ENCODE measurements around the gene NPDC1.

NPDC1 gene

GRCh38 chr9:137057545-137057944 lies 11.6 kb upstream of the NPDC1 start:
- no peak for DNase-seq (ENCODE audit: low read depth in 2 of 2, low spot score in 1 of 2)

- DNase-seq (ENCODE audit: low read depth in 2 of 2, low spot score in 1 of 2): no peak
Observed at GRCh38 chr9:137056739-137057415, 10.9 kb upstream of the NPDC1 start.

DNA sequence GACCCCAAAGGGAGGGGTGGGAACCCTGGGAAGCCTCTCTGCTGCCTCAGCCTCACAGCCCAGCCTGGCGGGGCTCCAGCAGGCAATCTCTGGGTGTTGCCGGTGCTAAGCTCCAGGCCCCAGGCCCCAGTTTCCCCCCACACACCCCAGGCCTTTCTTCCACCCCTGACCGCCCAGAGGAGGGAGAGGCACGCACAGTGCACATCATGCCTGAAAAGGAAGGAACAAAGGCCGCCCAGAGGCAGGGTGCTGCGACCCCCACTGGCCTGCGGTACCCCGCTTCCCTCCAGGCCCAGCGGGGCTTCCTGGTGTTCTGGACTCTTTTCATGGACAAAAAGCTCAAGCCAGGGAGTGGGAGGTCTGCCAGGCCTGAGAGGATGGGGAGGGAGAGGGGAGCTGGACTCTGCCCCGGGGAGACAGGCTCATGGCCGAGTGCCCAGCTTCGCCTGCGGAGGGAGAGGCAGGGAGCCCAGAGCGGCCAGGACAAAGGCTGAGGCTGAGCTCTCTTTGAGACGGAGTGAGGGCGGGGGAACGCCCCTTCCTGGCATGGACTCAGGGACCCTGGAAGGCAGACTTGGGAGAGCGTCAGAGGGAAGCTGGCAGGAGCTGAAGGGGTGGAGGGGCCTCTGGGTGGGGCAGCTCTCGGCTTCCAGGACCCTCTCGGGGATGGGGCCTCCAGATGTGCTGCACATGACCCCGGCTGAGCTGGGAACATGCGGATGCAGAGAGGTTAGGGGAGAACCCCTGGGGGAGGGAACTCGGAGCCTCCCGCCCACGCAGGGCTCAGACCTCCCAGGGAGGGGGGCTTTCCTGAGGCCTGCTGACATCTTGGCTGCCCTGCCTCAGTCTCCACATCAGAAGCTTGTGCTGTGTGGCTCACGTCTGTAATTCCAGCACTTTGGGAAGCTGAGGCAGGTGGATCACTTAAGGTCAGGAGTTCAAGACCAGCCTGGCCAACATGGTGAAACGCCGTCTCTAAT lies 9.7 kb upstream of the NPDC1 start:
- no peak for DNase-seq (ENCODE audit: low read depth in 2 of 2, low spot score in 1 of 2)

GRCh38 chr9:137054932-137055384 lies 9.0 kb upstream of the NPDC1 start:
- DNase-seq (ENCODE audit: low read depth in 2 of 2, low spot score in 1 of 2): no peak

- peak in 1 of 2 donors; percentile 41 for DNase-seq (ENCODE audit: low read depth in 2 of 2, low spot score in 1 of 2)
Observed at GRCh38 chr9:137053944-137054931, 8.3 kb upstream of the NPDC1 start, which contains the start of gene ENTPD2. TSS of gene ENTPD2 (minus strand) at chr9:137054061. CDS start at chr9:137053997, 64 bp downstream.

DNA sequence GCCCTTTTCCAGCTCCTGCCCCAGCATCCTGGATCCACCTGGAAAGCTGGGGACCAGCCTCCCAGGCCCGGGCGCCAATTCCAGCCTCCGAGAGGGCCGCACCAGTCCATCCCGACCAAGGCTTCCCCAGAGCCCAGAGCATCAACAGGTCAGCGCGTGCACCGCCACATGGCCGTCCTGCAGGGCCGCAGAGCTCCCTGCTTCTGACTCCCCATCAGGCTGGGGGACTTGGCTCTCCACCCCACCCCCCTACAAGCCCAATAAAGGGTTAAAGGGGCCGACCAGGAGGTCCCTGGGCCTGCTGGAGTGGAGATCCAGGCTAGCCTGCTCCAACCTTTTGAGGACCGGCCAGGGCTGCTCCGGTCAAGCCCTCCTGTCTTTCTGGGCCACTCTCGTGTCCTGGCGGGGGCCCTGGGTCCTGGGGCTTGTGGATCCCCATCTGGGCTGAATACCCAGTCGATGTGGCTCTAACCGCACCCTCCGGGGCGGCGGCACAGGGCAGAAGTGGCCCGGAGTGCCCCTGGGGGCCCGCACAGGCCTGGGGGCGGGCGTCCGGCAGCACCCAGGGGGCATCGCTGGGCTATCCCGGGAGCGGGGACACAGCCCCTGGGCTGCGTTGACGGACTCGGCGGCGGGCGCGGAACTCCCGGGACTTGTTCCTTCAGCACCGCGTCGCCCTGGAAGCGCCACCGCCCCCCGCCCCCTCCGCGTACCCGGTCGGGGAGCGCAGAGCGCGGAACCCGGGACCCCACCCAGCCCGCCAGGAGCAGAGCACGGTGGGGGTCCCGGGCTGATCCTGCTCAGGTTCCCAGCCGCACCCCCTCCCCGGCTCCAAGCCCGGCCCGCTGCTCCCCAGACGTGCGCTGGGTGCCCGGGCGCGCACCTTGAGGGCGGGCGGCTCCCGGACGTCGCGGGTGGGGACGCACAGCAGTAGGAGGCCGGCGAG lies 7.3 kb upstream of the NPDC1 start:
- no peak for DNase-seq (ENCODE audit: low read depth in 2 of 2, low spot score in 1 of 2)

- DNase-seq (ENCODE audit: low read depth in 2 of 2, low spot score in 1 of 2): no peak
Observed at GRCh38 chr9:137052293-137052692, 6.3 kb upstream of the NPDC1 start.

GRCh38 chr9:137051145-137051724 lies 5.3 kb upstream of the NPDC1 start:
- DNase-seq (ENCODE audit: low read depth in 2 of 2, low spot score in 1 of 2): no peak

- DNase-seq (ENCODE audit: low read depth in 2 of 2, low spot score in 1 of 2): no peak
Observed at GRCh38 chr9:137050570-137050969, 4.6 kb upstream of the NPDC1 start.

DNA sequence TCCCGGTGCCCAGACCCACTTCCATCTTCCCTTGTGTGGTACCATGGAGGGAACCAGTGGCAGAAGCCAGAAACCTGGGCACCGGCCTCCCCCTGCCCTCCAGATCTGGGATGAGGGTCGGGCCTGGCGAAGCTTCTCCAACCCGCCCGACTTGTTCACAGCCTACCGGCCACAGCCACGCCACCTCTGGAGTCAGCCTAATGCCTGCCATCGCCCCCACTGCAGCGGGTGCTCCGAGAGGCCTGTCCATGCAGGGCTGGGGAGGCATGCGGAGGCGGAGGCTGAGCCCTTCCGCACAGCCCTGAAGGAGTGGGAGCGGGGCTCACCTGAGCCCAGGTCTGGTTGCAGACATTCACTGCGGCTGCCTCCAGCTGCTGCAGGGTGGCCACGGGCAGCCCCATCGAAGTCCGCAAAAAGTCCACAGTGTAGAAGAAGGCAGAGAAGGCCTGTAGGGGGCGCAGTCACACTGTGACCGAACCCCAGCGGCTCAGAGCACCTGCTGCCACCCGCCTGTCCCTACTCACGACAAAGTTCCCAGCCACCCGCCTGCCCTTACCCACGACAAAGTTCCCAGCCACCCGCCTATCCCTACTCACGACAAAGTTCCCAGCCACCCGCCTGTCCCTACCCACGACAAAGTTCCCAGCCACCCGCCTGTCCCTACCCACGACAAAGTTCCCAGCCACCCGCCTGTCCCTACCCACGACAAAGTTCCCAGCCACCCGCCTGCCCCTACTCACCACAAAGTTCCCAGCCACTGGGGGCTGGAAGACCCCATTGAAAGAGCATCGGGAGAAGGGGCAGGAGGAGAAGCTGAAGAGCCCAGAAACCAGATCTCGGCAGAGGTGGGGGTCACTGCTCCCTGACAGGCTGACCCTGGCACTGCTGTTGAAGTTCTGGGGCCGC lies 3.8 kb upstream of the NPDC1 start:
- no peak for DNase-seq (ENCODE audit: low read depth in 2 of 2, low spot score in 1 of 2)

GRCh38 chr9:137048655-137049543 lies 2.9 kb upstream of the NPDC1 start:
- no peak for DNase-seq (ENCODE audit: low read depth in 2 of 2, low spot score in 1 of 2)

DNA sequence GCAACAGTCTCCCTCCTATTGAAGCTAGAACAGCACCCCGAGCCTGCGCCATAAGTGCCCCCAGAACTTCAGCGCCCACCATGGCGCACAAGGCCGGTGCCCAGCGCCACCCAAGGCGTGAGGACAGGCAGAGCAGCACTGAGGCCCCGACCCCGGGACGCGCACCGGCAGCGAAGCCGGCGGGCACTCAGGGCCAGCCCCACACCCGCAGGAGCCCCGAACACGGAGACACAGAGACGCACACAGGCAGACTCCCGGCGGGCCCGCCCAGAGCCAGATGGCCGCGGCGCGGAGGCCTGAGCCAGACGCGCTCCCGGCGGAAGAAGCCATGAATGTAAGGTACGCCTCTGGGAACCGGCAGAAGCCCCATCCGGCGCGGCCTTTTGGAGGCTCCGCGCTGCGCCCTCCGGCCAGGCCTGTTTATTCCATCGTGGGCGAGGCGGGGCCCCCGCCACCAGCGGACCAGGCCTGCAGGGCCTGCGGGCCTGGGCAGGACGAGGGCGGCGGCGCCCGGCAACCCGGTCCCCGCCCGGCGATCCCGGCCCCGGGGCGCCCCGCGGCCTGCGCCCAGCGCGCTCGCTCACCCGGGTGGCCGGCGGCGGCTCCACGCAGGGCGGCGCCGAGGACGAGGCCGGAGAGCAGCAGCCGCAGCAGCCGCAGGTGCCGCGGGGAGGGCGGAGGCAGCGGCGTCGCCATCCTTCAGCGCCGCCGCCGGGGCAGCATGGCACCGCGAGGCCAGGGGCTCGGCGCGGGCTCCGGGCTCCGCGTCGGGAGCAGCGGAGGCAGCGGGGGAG lies 486 bp downstream of the NPDC1 start:
- DNase-seq (ENCODE audit: low read depth in 2 of 2, low spot score in 1 of 2): no peak

- no peak for DNase-seq (ENCODE audit: low read depth in 2 of 2, low spot score in 1 of 2)
Observed at GRCh38 chr9:137044502-137045177, 1.3 kb downstream of the NPDC1 start.

DNA sequence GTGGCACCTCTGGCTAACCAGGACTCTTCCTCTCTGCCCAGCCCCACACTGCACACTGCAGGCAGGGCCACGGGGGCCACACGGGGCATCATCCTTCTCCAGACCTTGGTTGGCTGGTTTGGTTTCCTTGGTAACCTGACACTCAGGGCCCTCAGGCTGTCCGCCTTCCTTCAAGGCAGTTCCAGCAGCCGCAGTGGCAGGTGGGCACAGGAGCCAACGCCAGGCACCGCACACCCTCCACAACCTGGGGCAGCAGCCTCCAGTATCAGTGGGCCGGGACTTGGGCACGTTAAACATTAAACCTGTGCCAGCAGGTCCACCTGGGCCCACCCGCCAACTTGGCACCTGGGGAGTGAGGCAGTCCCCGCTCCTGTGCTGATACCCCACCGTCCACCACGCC lies 1.9 kb downstream of the NPDC1 start:
- DNase-seq (ENCODE audit: low read depth in 2 of 2, low spot score in 1 of 2): no peak

DNA sequence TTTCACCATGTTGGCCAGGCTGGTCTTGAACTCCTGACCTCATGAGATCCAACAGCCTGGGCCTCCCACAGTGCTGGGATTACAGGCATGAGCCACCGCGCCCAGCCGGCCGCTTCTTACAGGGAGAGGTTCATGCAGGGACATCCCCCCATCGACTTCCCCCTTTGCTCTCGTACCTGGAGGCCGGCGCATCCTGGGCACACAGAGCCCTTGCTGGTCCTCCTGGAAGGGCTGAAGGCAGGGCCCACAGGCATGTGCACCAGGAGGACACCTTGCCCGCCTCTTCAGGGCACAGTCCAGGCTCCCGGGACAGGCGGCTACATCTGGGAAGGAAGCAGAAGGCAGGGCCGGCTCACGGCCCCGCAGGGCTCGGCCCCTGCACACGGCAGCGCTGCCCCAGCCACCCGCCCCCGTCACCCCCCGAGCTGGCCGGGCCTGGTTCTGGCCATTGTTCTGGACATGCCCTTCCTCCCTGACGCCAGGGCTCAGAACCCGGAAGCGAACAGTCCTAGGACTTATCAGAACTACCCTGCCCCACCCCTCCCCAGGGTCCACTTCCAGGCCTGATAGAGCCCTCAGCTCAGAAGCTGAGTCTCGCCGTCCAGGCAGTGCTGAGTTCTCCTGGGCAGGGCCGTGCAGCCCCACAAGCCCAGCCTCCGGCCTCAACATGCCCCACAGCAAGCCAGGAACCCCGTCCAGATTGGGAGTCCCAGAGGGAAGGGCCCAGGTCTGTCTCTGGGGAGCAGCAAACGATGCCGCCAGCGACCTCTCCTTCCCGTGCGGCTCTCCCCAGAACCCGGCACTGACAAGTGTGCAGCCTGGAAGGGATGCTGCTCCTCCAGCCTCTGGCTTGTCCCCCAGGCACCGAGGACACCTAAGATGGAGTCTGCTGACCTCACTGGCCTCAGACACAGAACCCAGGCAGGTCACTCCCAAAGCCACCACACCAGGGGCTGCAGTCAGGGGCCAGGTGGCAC lies 2.9 kb downstream of the NPDC1 start:
- DNase-seq (ENCODE audit: low read depth in 2 of 2, low spot score in 1 of 2): no peak

All from stimulated activated CD8-positive, alpha-beta memory T cell treated with anti-CD3 and anti-CD28 coated beads, Interleukin-4, amount 100 ng/mL, for 4 hours (primary cell).